Cardiac fibroblast (primary cell): ENCODE data around the gene LGMN.
"Not testable (repeated sequence)": the region's sequence is repeated elsewhere in the genome, so short reads cannot be mapped to it uniquely, and the experiment has no call there.

Experiments
- DNase-seq, 2 donors: peaks; one replicate each; pipeline versions ENCODE4 v3.0.0 to v3.0.0-alpha.2; 2010; ENCODE audit warnings: low read depth in 2 of 2
- H3K4me3 ChIP-seq, 2 donors: replicated peaks in 1 of 2; 1 replicate in 1 of 2; 2 replicates in 1 of 2; pipeline ENCODE4 v1.5.1; 2011; ENCODE audit warnings: low read depth in 2 of 2, low read length in 2 of 2, mild to moderate bottlenecking in 2 of 2, moderate library complexity in 1 of 2
- TF ChIP-seq, protein P1 (sequence below): IDR thresholded peaks from one replicate; pipeline ENCODE4 v1.5.1; 2011; ENCODE audit warnings: low read depth, mild to moderate bottlenecking, low read length, inconsistent platforms

Gene LGMN

DNA sequence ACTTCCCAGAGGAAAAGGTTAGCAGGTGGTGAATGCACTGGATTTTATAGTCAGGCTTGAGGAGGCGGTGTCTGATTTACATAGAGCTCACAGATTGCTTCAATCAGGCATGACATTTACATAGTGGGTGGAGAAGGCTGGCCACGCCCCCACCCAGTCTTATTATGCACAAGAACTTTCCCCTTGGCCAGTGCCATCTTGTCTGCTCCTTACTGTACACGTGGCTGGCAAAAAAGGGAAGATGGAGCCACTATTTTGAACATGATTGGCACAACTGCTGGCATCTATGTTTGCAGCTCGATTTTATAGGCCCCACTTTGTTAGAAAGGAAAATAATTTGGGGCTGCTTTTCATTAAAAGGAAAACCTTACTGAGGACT lies 10.9 kb upstream of the LGMN start:
- peak; percentile 40 to 52 for DNase-seq
- H3K4me3 ChIP-seq = no peak overlapping the region
- TF ChIP-seq, protein P1, sequence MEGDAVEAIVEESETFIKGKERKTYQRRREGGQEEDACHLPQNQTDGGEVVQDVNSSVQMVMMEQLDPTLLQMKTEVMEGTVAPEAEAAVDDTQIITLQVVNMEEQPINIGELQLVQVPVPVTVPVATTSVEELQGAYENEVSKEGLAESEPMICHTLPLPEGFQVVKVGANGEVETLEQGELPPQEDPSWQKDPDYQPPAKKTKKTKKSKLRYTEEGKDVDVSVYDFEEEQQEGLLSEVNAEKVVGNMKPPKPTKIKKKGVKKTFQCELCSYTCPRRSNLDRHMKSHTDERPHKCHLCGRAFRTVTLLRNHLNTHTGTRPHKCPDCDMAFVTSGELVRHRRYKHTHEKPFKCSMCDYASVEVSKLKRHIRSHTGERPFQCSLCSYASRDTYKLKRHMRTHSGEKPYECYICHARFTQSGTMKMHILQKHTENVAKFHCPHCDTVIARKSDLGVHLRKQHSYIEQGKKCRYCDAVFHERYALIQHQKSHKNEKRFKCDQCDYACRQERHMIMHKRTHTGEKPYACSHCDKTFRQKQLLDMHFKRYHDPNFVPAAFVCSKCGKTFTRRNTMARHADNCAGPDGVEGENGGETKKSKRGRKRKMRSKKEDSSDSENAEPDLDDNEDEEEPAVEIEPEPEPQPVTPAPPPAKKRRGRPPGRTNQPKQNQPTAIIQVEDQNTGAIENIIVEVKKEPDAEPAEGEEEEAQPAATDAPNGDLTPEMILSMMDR = no peak

DNA sequence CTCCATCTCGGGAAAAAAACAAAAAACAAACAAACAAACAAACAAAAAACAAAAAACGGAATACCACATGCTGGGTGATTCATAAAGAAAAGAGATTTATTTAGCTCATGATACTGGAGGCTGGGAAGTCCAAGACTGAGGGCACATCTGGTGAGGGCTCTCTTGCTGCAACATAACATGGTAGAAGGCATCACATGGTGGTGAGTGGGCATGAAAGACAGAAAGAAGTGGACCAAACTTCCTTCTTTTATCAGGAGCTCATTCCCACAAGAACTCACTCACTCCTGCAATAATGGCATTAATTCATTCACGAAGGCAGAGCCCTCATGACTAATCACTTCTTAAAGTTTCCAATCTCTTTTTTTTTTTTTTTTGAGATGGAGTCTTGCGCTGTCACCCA lies 8.0 kb upstream of the LGMN start:
- no peak for DNase-seq
- TF ChIP-seq, protein P1 = no peak
- H3K4me3 ChIP-seq = no peak overlapping the region

- peak; percentile 36 to 43 for DNase-seq
- TF ChIP-seq, protein P1 = no peak
- no peak overlapping the region for H3K4me3 ChIP-seq
Measured at GRCh38 chr14:92755495-92755894, 7.1 kb upstream of the LGMN start.

DNA sequence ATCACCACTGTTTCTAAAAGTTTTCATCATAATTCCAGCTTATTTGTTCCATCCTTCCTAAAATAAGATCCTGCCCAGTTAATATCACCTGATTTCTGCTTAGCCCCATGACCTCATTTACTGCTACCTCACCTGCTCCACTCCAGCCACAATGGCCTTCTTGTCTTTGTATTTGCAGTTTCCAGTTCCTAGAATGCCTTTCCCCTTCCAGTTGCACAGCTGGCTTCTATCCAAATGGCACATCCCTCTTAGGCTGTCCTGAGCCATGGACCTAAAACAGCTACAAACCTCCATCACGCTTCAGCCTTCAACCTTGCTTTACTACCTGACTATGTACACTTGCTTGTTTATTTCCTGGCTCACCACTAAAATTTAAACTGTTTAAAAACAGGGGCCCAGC lies 6.5 kb upstream of the LGMN start:
- TF ChIP-seq, protein P1 = no peak
- peak in 1 of 2 donors; percentile 19 for DNase-seq
- H3K4me3 ChIP-seq = no peak overlapping the region

DNA sequence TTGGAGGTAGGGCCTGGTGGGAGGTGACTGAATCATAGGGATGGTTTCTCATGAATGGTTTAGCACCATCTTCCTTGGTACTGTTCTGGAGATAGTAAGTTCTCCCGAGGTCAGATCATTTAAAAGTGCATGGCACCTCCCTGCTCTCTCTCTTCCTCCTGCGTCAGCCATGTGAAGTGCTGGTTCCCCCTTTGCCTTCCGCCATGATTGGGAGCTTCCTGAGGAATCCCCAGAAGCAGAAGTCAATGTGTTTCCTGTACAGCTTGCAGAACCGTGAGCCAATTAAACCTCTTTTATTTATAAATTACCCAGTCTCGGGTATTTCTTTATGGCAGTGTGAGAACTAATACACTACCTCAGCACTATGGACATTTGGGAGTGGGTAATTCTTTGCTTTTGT lies 4.8 kb upstream of the LGMN start:
- no peak overlapping the region for H3K4me3 ChIP-seq
- DNase-seq = no peak

DNA sequence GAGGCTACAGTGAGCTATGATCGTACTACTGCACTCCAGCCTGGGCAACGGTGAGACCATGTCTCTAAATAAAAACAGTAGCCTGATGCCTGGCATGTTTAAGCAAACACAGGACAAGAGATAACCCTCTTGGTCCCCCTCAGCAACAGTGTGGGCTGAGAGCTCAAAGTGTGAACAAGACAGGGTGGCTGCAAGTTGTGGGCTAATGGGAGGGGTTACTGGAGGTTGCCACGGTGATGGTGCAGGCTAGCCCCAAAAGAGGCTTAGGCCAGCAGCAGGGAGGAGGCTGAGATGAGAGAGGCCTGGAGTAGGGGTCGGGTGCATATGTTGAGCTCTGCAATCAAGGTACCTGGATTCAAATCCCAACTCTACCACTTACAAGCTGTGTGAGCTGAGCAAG lies 3.4 kb upstream of the LGMN start:
- no peak for DNase-seq
- H3K4me3 ChIP-seq = no peak overlapping the region
- TF ChIP-seq, protein P1 = no peak

More for the DNA sequence above, 4.8 kb upstream of the LGMN start:
- TF ChIP-seq, protein P1 = no peak

DNA sequence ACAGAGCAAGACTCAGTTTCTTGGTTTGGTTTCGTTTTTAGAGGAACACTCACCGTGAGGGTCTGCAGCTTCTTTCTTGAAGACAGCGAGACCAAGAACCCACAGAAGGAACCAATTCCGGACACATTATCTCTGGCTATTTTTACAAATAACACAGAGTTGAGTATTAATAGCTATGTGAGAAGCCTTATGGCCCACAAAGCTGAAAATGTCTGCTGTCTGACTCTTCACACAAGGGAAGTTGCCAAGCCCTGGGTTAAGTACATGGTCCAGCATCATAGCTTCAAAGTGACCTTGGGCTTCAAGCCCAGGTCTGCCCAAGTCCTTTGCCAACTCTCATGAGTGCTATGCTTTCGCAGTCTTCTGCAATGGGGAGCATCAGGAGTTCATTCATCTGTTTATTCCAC lies 2.6 kb upstream of the LGMN start:
- TF ChIP-seq, protein P1 = no peak
- DNase-seq = peak in 1 of 2 donors; percentile 37
- H3K4me3 ChIP-seq = no peak overlapping the region

- DNase-seq, H3K4me3 ChIP-seq: not testable (repeated sequence)
Measured at GRCh38 chr14:92750222-92750728, 1.8 kb upstream of the LGMN start.
